OCI-LY3 (cell line): Measurements from ENCODE around the gene RNF123.

Source experiments
- H2AFZ ChIP-seq: fragments of 200-600, 300-600 bp; shearing (Covaris generic); 2 replicates; pipeline ENCODE4 v1.6.0; 2014; ENCODE audit warnings: antibody characterized with exemption, low read depth, low read length
- H3K27ac ChIP-seq: fragments of 200-600, 300-600 bp; sonication (generic); 2 replicates; pipeline ENCODE4 v1.5.1; 2014; ENCODE audit warnings: mild to moderate bottlenecking, low read length, moderate library complexity, mixed read lengths
- H3K27me3 ChIP-seq: fragments of 200-600, 300-600 bp; sonication (generic); 2 replicates; pipeline ENCODE4 v1.6.1; 2014; ENCODE audit warnings: low read depth, low read length, mixed read lengths
- H3K36me3 ChIP-seq: fragments of 200-600, 300-600 bp; sonication (generic); replicated peaks from 2 replicates; pipeline ENCODE3; 2014; ENCODE audit warnings: low read depth, low read length, mixed read lengths
- H3K4me1 ChIP-seq: fragments of 300-600, 200-600 bp; sonication (generic); 2 replicates; pipeline ENCODE4 v1.6.1; 2014; ENCODE audit warnings: low read length, mixed read lengths
- H3K4me2 ChIP-seq: fragments of 200-600, 300-600 bp; sonication (generic); 2 replicates; pipeline ENCODE4 v1.6.1; 2014; ENCODE audit warnings: low read length, mixed read lengths
- H3K4me3 ChIP-seq: fragments of 300-600, 200-600 bp; sonication (generic); 2 replicates; pipeline ENCODE4 v1.5.1; 2014; ENCODE audit warnings: antibody characterized with exemption, mild to moderate bottlenecking, low read length, moderate library complexity
- H3K79me2 ChIP-seq: fragments of 300-600, 200-600 bp; shearing (Covaris generic); 2 replicates; pipeline ENCODE4 v1.6.1; 2014; ENCODE audit warnings: mild to moderate bottlenecking, low read length, mixed read lengths
- H3K9ac ChIP-seq: fragments of 300-600, 200-600 bp; shearing (Covaris generic); 2 replicates; pipeline ENCODE4 v1.6.0; 2014; ENCODE audit warnings: mild to moderate bottlenecking, low read length, moderate library complexity
- H3K9me3 ChIP-seq: fragments of 200-600, 300-600 bp; shearing (Covaris generic); 2 replicates; pipeline ENCODE4 v1.6.1; 2014; ENCODE audit warnings: low read length, mixed read lengths; ENCODE audit not compliant: insufficient read depth
- H4K20me1 ChIP-seq: fragments of 200-600, 300-600 bp; sonication (generic); 2 replicates; pipeline ENCODE4 v1.6.1; 2016; ENCODE audit warnings: low read length, mixed read lengths; ENCODE audit not compliant: insufficient read depth
- CTCF ChIP-seq: fragments of 200-600, 300-600 bp; sonication (generic); IDR thresholded peaks from 2 replicates; pipeline ENCODE4 v1.5.1; 2014; ENCODE audit warnings: antibody characterized with exemption, low read length, low read depth
- EZH2phosphoT487 ChIP-seq: fragments of 200-600 bp; shearing (Covaris generic); IDR thresholded peaks from 2 replicates; pipeline ENCODE4 v1.6.1; 2018; ENCODE audit warnings: antibody characterized with exemption, mixed run types, low read depth

Gene RNF123

GRCh38 chr3:49711489-49711888, 22.1 kb downstream of the RNF123 start:
- no peaks in the 10 kb centered on the region for H3K79me2 ChIP-seq
- peaks cover 6% of the 10 kb centered on the region for H3K36me3 ChIP-seq
- H3K27ac ChIP-seq, result no peak overlapping the region
- no peak overlapping the region for H3K4me2 ChIP-seq
- no peak overlapping the region for H2AFZ ChIP-seq
- no peak for TF ChIP-seq EZH2phosphoT487
- TF ChIP-seq CTCF, result no peak
- no peak overlapping the region for H3K4me3 ChIP-seq
- no peaks in the 10 kb centered on the region for H3K9me3 ChIP-seq
- no peaks in the 10 kb centered on the region for H4K20me1 ChIP-seq
- no peak overlapping the region for H3K9ac ChIP-seq
- H3K27me3 ChIP-seq, result no peaks in the 10 kb centered on the region
- H3K4me1 ChIP-seq, result no peaks in the 10 kb centered on the region

GRCh38 chr3:49712166-49712565, 22.8 kb downstream of the RNF123 start:
- no peaks in the 10 kb centered on the region for H3K9me3 ChIP-seq
- no peaks in the 10 kb centered on the region for H3K4me1 ChIP-seq
- no peak overlapping the region for H2AFZ ChIP-seq
- H4K20me1 ChIP-seq, result no peaks in the 10 kb centered on the region
- no peak for TF ChIP-seq EZH2phosphoT487
- TF ChIP-seq CTCF, result no peak
- peaks cover 12% of the 10 kb centered on the region for H3K36me3 ChIP-seq
- no peak overlapping the region for H3K9ac ChIP-seq
- H3K4me3 ChIP-seq, result no peak overlapping the region
- no peaks in the 10 kb centered on the region for H3K79me2 ChIP-seq
- no peak overlapping the region for H3K27ac ChIP-seq
- H3K27me3 ChIP-seq, result no peaks in the 10 kb centered on the region
- H3K4me2 ChIP-seq, result no peak overlapping the region

- H3K27ac ChIP-seq, result no peak overlapping the region
These were observed 23.4 kb downstream of the RNF123 start for GRCh38 chr3:49712631-49713317.

More at GRCh38 chr3:49712631-49713317, 23.4 kb downstream of the RNF123 start:
- Histone ChIP-seq H4K20me1 (no peaks in the 10 kb centered on the region), H3K9ac (no peak overlapping the region), H3K27me3 (no peaks in the 10 kb centered on the region), H3K4me3 (no peak overlapping the region), H2AFZ (no peak overlapping the region), H3K79me2 (no peaks in the 10 kb centered on the region), H3K9me3 (no peaks in the 10 kb centered on the region), H3K36me3 (peaks cover 13% of the 10 kb centered on the region), H3K4me2 (no peak overlapping the region), H3K4me1 (no peaks in the 10 kb centered on the region)
- no peak for TF ChIP-seq CTCF
- no peak for TF ChIP-seq EZH2phosphoT487
